Measurements from ENCODE around the gene FNDC8. TPM values are rescaled to one million over a fixed set of nuclear protein-coding genes. Genes with fewer than 3 reads are reported as not detected.

Gene FNDC8
- total and polyA plus RNA-seq, 2 of the 4 experiments (the other 2 are of a cell fraction): not detected

DNA sequence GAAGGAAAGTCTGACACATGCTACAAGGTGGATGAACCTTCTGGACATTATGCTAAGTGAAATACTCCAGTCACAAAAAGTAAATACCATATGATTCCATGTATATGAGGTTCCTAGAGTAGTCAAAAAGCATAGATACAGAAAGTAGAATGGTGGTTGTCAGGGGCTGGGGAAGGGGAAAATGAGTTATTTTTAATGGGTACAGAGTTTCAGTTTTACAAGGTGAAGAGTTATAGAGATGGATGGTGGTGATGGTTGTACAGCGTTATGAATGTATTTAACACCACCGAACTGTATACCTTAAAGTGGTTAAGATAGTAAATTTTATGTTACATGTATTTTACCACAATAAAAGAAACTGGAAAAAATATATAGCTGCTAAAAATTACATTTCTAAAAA is 19.7 kb upstream of the FNDC8 start:
- no peak overlapping the region for H4K8ac ChIP-seq (ENCODE audit: low read depth in 2 of 2, low read length in 2 of 2)
- no peaks in the 10 kb centered on the region for H3K27me3 ChIP-seq (ENCODE audit: control insufficient read depth, insufficient read depth, low read length)
- H2BK120ac ChIP-seq (ENCODE audit: low read depth, low read length): no peak overlapping the region
- H3K4me3 ChIP-seq (ENCODE audit: insufficient read depth, low read depth, low read length): no peak overlapping the region
- no peak overlapping the region for H2AFZ ChIP-seq (replicated peaks; ENCODE audit: low read length, poor library complexity)
- H3K9me1 ChIP-seq (ENCODE audit: insufficient read depth, low read length): no peaks in the 10 kb centered on the region; the same call in 1 of the 2 replicates
- no peak overlapping the region for H3K56ac ChIP-seq (ENCODE audit: extremely low read depth, insufficient read depth, low read length)
- ChIA-PET CTCF (no interaction called here), POLR2A (ENCODE audit: unreplicated experiment) (no interaction called here)
- H3K79me1 ChIP-seq (ENCODE audit: low read depth in 1 of 2, low read length in 2 of 2): peaks cover 0 to 3% of the 10 kb centered on the region in 2 experiments; a peak in 1 of 4 replicates
- in situ Hi-C loops (cut with MboI; ENCODE audit: low sequenced_read_pairs): loop anchor here (25.0 kb wide), 2 partner anchors 464 to 839 kb away; partner anchors contain the start of genes CCL2 and CCL7
- no peak overlapping the region for H3K14ac ChIP-seq (replicated peaks; ENCODE audit: low read depth, low read length)
- H2BK5ac ChIP-seq (ENCODE audit: low read depth, low read length, poor library complexity, severe bottlenecking): no peak overlapping the region
- H3K9me3 ChIP-seq (ENCODE audit: control insufficient read depth, insufficient read depth, low read length): no peaks in the 10 kb centered on the region
- H4K20me1 ChIP-seq (ENCODE audit: insufficient read depth, low read length): no peaks in the 10 kb centered on the region
- H3K9ac ChIP-seq (ENCODE audit: low read depth, low read length): no peak overlapping the region
- H3K4me1 ChIP-seq (ENCODE audit: control insufficient read depth, insufficient read depth, low read length): no peaks in the 10 kb centered on the region
- no peak overlapping the region for H3K27ac ChIP-seq (ENCODE audit: insufficient read depth, low read length)
- H3K4ac ChIP-seq (ENCODE audit: low read depth, low read length): no peak overlapping the region
- ATAC-seq (ENCODE audit: low read depth) (no peak), DNase-seq (no peak)
- TF ChIP-seq, protein P1, sequence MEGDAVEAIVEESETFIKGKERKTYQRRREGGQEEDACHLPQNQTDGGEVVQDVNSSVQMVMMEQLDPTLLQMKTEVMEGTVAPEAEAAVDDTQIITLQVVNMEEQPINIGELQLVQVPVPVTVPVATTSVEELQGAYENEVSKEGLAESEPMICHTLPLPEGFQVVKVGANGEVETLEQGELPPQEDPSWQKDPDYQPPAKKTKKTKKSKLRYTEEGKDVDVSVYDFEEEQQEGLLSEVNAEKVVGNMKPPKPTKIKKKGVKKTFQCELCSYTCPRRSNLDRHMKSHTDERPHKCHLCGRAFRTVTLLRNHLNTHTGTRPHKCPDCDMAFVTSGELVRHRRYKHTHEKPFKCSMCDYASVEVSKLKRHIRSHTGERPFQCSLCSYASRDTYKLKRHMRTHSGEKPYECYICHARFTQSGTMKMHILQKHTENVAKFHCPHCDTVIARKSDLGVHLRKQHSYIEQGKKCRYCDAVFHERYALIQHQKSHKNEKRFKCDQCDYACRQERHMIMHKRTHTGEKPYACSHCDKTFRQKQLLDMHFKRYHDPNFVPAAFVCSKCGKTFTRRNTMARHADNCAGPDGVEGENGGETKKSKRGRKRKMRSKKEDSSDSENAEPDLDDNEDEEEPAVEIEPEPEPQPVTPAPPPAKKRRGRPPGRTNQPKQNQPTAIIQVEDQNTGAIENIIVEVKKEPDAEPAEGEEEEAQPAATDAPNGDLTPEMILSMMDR (conservative IDR thresholded peaks at IDR 0.05; ENCODE audit: low read depth, low read length): no peak
- TF ChIP-seq MXI1 (IDR thresholded peaks at IDR 0.05; ENCODE audit: borderline replicate concordance, low read depth, low read length) (no peak), RAD21 (IDR thresholded peaks at IDR 0.05; ENCODE audit: low read length) (no peak), NFE2L2 (IDR thresholded peaks at IDR 0.05; ENCODE audit: low read depth, low read length) (no peak), CEBPB (IDR thresholded peaks at IDR 0.05; ENCODE audit: low read depth, low read length) (no peak)
- TF ChIP-seq, protein P2, sequence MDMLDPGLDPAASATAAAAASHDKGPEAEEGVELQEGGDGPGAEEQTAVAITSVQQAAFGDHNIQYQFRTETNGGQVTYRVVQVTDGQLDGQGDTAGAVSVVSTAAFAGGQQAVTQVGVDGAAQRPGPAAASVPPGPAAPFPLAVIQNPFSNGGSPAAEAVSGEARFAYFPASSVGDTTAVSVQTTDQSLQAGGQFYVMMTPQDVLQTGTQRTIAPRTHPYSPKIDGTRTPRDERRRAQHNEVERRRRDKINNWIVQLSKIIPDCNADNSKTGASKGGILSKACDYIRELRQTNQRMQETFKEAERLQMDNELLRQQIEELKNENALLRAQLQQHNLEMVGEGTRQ (IDR thresholded peaks at IDR 0.05; ENCODE audit: low read depth, low read length): no peak
- H4K91ac ChIP-seq (ENCODE audit: insufficient read depth, low read depth, low read length): no peak overlapping the region
- H2AK9ac ChIP-seq (replicated peaks; ENCODE audit: low read depth, low read length, poor library complexity): no peak overlapping the region
- no peak overlapping the region for H4K5ac ChIP-seq (ENCODE audit: low read depth, low read length)
- intact Hi-C loops (cut with micrococcal nuclease): no loop called here
- no peak overlapping the region for H2BK15ac ChIP-seq (ENCODE audit: low read depth, low read length)
- peaks cover 43% of the 10 kb centered on the region for H3K36me3 ChIP-seq (ENCODE audit: control insufficient read depth, insufficient read depth, low read length)
- no TSS peak for BruUV-seq (replicated peaks)
- no peak overlapping the region for H2AK5ac ChIP-seq (ENCODE audit: low read depth, low read length)
- H2BK20ac ChIP-seq (ENCODE audit: low read depth, low read length): no peak overlapping the region
- no peak overlapping the region for H3K18ac ChIP-seq (ENCODE audit: low read depth, low read length)
- no peak overlapping the region for H3K23ac ChIP-seq (ENCODE audit: low read depth, low read length)
- H3K4me2 ChIP-seq (ENCODE audit: low read depth, low read length): no peak overlapping the region
- dilution Hi-C loops (cut with HindIII; ENCODE audit: low sequenced_read_pairs, unreplicated experiment): no loop called here
- WGBS, 2 experiments (ENCODE audit: extremely low coverage in 2 of 2, insufficient read length in 1 of 2): no CpG with 5 or more reads among the region's 2 CpGs
